ENCODE results near the gene MORN4. TPM values are rescaled to one million over a fixed set of nuclear protein-coding genes. Genes with fewer than 3 reads are reported as not detected.

Gene MORN4
- total RNA-seq, 3 donors from 2014 or later: 2.1 to 4.5 (median 2.2) TPM

DNA sequence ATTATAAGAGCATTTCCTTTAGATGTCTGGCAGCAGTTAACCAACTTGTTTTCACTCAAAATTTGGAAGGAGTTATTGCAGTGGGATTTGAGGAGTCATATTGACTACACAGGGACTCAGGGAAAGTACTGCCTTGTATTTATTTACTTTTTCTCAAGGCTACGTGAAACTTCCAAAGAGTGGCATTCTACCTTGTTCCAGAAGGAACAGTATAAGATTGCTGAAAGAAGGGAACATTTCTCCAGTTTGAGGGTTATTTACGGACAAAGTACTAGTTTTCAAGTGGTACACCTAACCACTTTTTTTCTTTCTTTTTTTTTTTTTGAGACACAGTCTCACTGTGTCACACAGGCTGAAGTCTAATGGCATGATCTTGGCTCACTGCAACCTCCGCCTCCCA is 5.1 kb downstream of the MORN4 start:
- H3K27me3 Mint-ChIP-seq (ENCODE audit: low read depth): no peaks in the 10 kb centered on the region
- no peak for ATAC-seq
- H3K9me3 Mint-ChIP-seq: no peaks in the 10 kb centered on the region
- H3K4me3 Mint-ChIP-seq: no peak overlapping the region
- no peaks in the 10 kb centered on the region for H3K36me3 Mint-ChIP-seq (ENCODE audit: insufficient read depth)
- no peak for DNase-seq
- peaks cover 1% of the 10 kb centered on the region for H3K4me1 Mint-ChIP-seq (ENCODE audit: low read depth)

DNA sequence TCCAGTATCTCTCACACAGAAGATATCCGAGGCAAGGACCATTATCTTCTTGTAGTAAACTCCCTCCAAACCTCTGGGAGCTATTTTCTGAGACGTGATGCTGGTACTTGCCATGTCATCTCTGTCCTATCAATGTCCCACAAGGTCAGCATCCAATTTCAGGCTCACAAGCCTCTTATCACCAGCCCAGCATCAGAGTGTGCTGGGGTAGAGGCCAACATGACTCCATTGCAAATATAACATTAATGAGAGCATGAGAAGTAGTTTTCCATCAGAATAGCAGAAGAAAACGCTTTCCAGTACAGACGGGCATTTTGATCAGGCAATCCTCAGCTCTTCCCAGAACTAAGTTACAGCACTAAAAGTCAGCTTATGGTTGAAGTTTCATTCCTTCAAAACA is 5.6 kb downstream of the MORN4 start:
- ATAC-seq (no peak), DNase-seq (no peak)
- Mint-ChIP-seq H3K27me3 (ENCODE audit: low read depth) (no peaks in the 10 kb centered on the region), H3K36me3 (ENCODE audit: insufficient read depth) (no peaks in the 10 kb centered on the region), H3K4me3 (no peak overlapping the region), H3K9me3 (no peaks in the 10 kb centered on the region), H3K4me1 (ENCODE audit: low read depth) (no peaks in the 10 kb centered on the region)

DNA sequence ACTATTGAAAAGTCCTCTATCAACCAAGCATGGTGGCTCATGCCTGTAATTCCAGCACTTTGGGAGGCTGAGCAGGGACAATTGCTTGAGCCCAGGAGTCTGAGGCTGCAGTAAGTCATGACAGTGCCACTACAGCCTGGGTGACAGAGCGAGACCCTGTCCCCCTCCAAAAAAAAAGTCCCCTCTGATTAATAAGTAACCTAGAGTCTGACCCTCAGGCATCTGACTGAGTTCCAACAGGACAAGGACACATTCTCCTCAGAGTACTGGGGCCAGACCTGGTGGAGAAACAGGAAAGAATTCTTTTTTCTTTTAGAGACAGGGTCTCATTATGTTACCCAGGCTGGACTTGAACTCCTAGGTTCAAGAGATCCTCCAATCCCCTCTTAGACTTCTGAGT is 10.0 kb downstream of the MORN4 start:
- no peaks in the 10 kb centered on the region for H3K4me1 Mint-ChIP-seq (ENCODE audit: low read depth)
- DNase-seq: no peak
- H3K27me3 Mint-ChIP-seq (ENCODE audit: low read depth): no peaks in the 10 kb centered on the region
- no peak overlapping the region for H3K4me3 Mint-ChIP-seq
- ATAC-seq: no peak
- no peaks in the 10 kb centered on the region for H3K36me3 Mint-ChIP-seq (ENCODE audit: insufficient read depth)
- no peaks in the 10 kb centered on the region for H3K9me3 Mint-ChIP-seq

DNA sequence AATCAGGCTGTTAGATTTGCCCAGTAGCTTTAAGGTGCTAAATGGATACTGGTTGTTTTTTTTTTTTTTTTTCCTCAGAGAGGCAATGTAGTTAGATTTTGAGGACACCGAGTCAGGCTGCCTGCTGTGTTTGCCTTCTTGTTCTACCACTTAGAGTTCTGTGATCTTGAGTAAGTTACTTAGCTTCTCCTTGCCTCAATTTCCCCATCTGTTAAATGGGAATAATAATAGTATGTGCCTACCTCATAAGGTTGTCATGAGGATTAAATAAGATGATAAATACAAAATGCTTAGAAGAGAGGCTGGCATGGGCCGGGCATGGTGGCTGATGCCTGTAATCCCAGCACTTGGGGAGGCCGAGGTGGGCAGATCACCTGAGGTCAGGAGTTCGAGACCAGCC is 14.6 kb downstream of the MORN4 start:
- Mint-ChIP-seq H3K4me1 (ENCODE audit: low read depth) (no peaks in the 10 kb centered on the region), H3K27me3 (ENCODE audit: low read depth) (no peaks in the 10 kb centered on the region), H3K9me3 (no peaks in the 10 kb centered on the region), H3K36me3 (ENCODE audit: insufficient read depth) (no peaks in the 10 kb centered on the region), H3K4me3 (no peak overlapping the region)
- no peak for ATAC-seq
- DNase-seq: no peak

DNA sequence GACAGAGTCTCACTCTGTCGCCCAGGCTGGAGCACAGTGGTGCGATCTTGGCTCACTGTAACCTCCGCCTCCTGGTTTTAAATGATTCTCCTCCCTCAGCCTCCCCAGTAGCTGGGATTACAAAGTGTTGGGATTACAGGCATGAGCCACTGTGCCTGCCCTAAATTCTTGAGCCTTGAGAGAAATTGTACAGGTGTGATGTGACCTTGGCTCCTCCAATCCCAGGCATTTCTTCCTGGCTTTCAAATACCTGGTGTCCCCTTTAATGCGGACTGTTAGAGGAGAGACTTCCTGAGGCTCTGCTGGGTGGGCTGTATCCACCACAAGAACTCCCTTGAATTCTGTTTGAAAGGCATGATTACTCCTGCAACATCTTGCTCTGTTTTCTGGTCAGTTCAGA is 15.0 kb downstream of the MORN4 start:
- ATAC-seq (no peak), DNase-seq (no peak)
- Mint-ChIP-seq H3K36me3 (ENCODE audit: insufficient read depth) (no peaks in the 10 kb centered on the region), H3K4me1 (ENCODE audit: low read depth) (no peaks in the 10 kb centered on the region), H3K4me3 (no peak overlapping the region), H3K9me3 (no peaks in the 10 kb centered on the region), H3K27me3 (ENCODE audit: low read depth) (no peaks in the 10 kb centered on the region)

DNA sequence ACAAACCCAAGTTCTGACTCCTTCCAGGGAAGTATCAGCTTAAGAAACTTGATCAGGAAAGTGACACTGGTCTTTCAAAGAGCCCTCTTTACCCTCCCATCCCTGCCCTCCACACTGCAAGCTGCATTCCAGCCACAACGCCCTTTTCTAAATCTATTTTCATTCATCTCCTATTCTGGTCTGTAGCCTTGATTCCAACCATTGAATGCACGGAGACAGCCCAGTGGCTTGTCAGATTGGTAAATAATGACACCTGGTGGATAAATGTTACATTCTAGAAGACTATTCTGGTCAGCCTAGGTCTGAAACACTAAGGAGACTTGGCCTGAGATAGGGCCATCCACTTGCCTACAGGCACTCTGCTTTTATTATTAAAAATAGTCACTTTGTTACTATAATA is 20.9 kb downstream of the MORN4 start:
- Mint-ChIP-seq H3K9me3 (no peaks in the 10 kb centered on the region), H3K27me3 (ENCODE audit: low read depth) (no peaks in the 10 kb centered on the region), H3K4me3 (no peak overlapping the region), H3K4me1 (ENCODE audit: low read depth) (no peaks in the 10 kb centered on the region), H3K36me3 (ENCODE audit: insufficient read depth) (no peaks in the 10 kb centered on the region)
- DNase-seq: no peak
- ATAC-seq: no peak

DNA sequence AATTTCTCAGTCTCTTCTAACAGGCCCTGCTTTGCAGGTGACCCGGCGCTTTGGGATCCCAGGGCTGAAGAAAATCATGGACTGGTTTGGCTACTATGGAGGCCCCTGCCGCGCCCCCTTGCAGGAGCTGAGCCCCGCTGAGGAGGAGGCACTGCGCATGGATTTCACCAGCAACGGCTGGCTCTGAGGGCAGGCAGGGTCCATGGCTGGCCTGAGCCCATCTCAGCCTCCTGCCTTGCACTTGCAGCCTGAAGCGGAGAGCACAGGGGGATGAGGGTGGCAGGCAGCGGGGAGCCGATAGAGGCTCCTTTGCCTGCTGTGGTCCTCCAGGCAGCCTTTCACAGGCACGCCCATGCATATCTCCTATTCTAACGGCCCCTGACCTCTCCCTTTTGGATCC is 21.8 kb downstream of the MORN4 start:
- H3K27me3 Mint-ChIP-seq (ENCODE audit: low read depth): no peaks in the 10 kb centered on the region
- ATAC-seq (no peak), DNase-seq (no peak)
- no peaks in the 10 kb centered on the region for H3K4me1 Mint-ChIP-seq (ENCODE audit: low read depth)
- H3K4me3 Mint-ChIP-seq: no peak overlapping the region
- no peaks in the 10 kb centered on the region for H3K36me3 Mint-ChIP-seq (ENCODE audit: insufficient read depth)
- H3K9me3 Mint-ChIP-seq: no peaks in the 10 kb centered on the region

DNA sequence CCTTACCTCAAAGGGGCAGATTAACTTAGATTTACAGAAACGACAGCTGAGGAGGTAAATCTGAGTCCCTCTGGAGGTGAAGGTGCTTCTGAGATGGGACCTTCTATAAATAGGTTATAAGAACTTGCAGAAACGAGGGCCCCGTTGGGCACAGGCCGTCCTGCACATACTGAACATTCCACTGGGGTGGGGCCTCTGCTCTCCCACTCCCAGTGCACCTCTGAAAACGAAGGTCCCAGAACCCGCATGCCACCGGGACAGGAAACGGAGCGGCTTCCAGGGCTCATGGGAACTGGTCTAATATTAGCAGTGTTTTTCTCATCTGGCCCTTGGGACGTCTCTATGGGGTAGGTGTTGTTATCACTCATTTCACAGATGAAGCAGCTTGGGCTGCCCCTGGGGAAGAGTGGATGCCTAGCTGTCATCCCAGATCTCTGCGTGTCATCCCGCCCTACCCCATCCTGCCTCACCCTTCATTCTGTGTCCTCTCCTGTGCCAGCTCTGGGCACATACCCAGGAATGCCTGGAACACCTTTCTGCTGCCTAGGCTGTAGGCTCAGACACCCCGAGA is 24.2 kb downstream of the MORN4 start:
- no peaks in the 10 kb centered on the region for H3K9me3 Mint-ChIP-seq
- no peaks in the 10 kb centered on the region for H3K36me3 Mint-ChIP-seq (ENCODE audit: insufficient read depth)
- no peak for ATAC-seq

DNA sequence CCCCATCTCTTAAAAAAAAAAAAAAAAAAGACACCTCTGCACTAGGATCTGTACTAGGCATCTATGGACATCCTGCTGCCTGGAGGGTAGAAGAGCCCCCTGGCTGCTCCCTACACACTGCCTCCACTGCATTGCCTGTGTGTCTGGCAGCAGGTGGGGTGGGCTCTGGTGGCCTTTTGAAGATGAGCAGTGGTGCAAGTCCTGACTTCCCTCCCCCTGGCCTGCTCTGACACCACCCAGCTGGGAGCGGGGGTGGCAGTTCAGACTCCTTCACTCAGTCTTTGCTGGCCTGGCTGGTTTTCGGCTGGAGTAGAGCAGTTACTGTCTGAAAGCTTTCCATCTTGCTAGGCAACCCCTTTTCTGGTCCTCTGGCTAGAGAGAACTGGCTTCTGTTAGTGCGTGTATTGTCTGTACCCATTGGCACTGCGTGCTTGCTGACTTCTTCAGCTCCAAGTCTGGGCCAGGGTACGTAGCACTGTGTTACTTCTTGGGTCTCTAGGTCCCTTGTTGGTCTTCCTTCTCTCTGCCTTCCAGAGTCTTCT is 26.1 kb downstream of the MORN4 start:
- H3K4me1 Mint-ChIP-seq (ENCODE audit: low read depth): no peaks in the 10 kb centered on the region
- DNase-seq: no peak
- H3K4me3 Mint-ChIP-seq: no peak overlapping the region

More for the DNA sequence above, 24.2 kb downstream of the MORN4 start:
- DNase-seq: no peak
- no peak overlapping the region for H3K4me3 Mint-ChIP-seq
- no peaks in the 10 kb centered on the region for H3K4me1 Mint-ChIP-seq (ENCODE audit: low read depth)
- no peaks in the 10 kb centered on the region for H3K27me3 Mint-ChIP-seq (ENCODE audit: low read depth)

DNA sequence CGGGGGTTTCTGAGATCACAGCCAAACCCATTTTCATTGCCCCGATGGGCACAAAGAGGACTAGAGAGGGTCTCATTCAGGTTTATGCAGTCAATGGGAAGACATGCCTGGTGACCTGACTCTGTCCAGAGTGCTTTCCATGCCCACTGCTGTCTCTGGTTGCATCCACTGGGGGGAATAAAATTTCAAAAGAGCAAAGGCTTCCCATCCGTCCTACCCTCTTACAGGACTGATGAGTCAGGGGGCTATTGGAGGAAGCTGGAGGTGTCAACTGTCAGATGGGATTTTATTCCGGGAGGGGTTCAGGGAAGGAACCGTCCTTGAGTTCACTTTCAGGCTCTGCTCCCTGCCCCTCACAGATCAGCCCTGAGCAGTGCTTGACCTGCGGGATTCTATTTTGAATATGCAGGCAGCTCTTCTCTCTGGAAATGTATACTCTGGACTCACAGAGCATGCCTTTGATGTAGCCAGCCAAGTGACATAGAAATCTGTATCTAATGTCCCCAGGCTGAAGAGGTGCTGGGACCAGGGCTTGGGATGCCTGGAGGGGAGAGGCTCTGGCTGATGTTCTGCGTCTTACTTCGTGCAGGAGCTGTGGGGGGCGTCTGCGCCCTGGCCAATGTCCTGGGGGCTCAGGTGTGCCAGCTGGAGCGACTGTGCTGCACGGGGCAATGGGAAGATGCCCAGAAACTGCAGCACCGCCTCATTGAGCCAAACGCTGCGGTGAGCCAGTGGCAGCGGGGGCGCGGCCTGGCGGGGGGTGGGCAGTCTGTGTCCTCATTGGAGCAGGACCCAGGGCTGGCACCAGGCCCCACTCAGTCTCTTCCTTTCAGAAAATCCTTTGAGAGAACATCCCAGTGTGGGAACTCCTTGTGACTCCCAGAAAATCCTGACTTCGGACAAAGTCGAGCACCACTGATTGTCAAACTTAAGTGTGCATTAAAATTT is 31.8 kb downstream of the MORN4 start:
- no peak for DNase-seq
- Mint-ChIP-seq H3K4me1 (ENCODE audit: low read depth) (no peaks in the 10 kb centered on the region), H3K36me3 (ENCODE audit: insufficient read depth) (no peaks in the 10 kb centered on the region), H3K9me3 (no peaks in the 10 kb centered on the region), H3K27me3 (ENCODE audit: low read depth) (no peaks in the 10 kb centered on the region), H3K4me3 (no peak overlapping the region)
- no peak for ATAC-seq

More for the DNA sequence above, 26.1 kb downstream of the MORN4 start:
- Mint-ChIP-seq H3K9me3 (no peaks in the 10 kb centered on the region), H3K36me3 (ENCODE audit: insufficient read depth) (no peaks in the 10 kb centered on the region), H3K27me3 (ENCODE audit: low read depth) (no peaks in the 10 kb centered on the region)
- ATAC-seq: no peak

DNA sequence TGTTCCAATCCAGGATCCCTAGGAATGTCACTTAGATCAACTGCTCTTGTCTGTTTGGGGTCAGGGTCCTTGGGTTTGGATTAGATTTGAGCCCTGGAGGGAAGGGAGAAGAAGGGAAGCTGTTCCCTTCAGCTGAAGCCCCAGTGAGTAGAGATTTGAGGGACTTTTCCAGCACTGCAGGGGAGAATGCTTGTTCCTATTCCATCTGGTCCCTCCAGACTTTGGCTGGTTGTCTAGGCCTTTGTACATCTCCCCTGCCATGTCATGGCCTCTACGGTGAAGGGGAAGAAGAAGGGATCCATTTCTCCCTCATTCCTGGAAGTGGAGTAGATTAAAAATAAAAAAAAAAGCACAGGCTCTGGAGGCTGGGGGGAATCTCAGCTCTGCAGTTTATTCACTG is 32.7 kb downstream of the MORN4 start:
- no peaks in the 10 kb centered on the region for H3K4me1 Mint-ChIP-seq (ENCODE audit: low read depth)
- no peaks in the 10 kb centered on the region for H3K36me3 Mint-ChIP-seq (ENCODE audit: insufficient read depth)
- no peaks in the 10 kb centered on the region for H3K9me3 Mint-ChIP-seq
- no peaks in the 10 kb centered on the region for H3K27me3 Mint-ChIP-seq (ENCODE audit: low read depth)
- no peak for DNase-seq
- H3K4me3 Mint-ChIP-seq: no peak overlapping the region
- ATAC-seq: no peak

DNA sequence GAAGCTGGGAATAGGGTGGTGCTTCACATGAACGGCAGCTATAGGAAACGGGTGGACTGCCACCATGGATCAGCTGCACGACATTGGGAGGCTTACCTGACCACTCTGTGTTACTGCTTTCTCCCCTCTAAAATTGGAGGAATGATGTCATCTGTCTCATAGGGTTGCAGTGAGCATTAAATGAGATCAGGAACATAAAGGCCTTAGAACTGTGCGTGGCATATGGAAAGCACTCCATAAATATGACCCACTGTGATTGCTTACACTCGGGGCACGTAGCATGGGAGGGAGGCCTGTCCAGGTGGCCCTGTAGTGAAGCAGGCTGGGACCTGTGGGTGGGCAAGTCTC is 34.1 kb downstream of the MORN4 start:
- H3K4me3 Mint-ChIP-seq: no peak overlapping the region
- ATAC-seq (no peak), DNase-seq (no peak)
- no peaks in the 10 kb centered on the region for H3K36me3 Mint-ChIP-seq (ENCODE audit: insufficient read depth)
- no peaks in the 10 kb centered on the region for H3K4me1 Mint-ChIP-seq (ENCODE audit: low read depth)
- no peaks in the 10 kb centered on the region for H3K27me3 Mint-ChIP-seq (ENCODE audit: low read depth)
- no peaks in the 10 kb centered on the region for H3K9me3 Mint-ChIP-seq

DNA sequence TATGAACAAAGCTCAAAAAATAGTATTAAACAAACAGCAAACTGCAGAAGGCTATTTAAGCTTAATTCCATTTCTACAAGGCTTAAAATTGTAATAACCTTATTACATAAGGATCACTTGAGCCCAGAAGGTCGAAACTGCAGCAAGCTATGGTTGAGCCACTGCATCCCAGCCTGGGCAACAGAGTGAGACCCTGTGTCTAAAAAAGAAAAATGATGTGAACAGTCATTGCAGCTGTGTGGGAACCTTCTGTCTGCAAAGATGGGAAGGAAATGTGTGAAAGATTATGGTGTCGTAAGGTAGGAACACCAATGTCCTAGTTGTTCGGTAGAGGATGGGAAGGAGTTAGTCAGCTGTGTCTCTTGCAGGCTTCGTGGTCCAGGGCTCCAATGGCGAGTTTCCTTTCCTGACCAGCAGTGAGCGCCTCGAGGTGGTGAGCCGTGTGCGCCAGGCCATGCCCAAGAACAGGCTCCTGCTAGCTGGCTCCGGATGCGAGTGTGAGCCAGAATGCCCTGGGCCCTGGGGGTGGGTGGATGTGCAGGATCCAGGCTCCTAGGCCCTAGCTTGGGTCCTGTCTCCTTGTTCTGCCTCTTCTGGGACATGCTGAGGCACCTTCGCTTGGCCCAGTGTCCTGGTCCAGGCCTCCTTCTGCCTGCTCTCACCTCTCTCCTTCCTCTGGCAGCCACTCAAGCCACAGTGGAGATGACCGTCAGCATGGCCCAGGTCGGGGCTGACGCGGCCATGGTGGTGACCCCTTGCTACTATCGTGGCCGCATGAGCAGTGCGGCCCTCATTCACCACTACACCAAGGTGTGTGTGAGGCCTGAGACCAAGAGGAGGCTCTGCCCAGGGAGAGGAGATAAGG is 34.7 kb downstream of the MORN4 start:
- no peak for DNase-seq
- Mint-ChIP-seq H3K9me3 (no peaks in the 10 kb centered on the region), H3K4me3 (no peak overlapping the region), H3K27me3 (ENCODE audit: low read depth) (no peaks in the 10 kb centered on the region), H3K4me1 (ENCODE audit: low read depth) (no peaks in the 10 kb centered on the region), H3K36me3 (ENCODE audit: insufficient read depth) (no peaks in the 10 kb centered on the region)
- no peak for ATAC-seq

DNA sequence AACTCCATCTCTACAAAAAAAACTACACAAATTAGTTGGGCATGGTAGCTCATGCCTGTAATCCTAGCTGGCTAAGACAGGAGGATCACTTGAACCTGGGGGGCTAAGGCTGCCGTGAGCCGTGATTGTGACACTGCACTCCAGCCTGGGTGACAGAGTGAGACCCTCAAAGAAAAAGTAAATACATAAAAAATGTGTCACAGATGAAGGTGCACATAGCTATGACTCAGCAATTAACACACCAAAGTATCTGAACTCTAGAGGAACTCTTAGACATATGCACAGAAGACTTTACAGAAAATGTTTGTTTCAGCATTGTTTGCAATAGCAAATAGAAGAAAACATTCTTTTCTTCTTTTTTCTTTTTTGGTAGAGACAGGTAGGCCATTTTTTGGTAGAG is 35.5 kb downstream of the MORN4 start:
- H3K4me1 Mint-ChIP-seq (ENCODE audit: low read depth): no peaks in the 10 kb centered on the region
- H3K36me3 Mint-ChIP-seq (ENCODE audit: insufficient read depth): no peaks in the 10 kb centered on the region
- no peaks in the 10 kb centered on the region for H3K9me3 Mint-ChIP-seq
- no peak for ATAC-seq
- H3K27me3 Mint-ChIP-seq (ENCODE audit: low read depth): no peaks in the 10 kb centered on the region
- H3K4me3 Mint-ChIP-seq: no peak overlapping the region
- no peak for DNase-seq

Measured in activated T-cell treated with anti-CD3 and anti-CD28 coated beads, Interleukin-2, amount 50 U/mL, for 4 hours (primary cell).